Mesothelial cell of epicardium (in vitro differentiated cells): ENCODE results near the gene CDKAL1. TPM values are rescaled to one million over a fixed set of nuclear protein-coding genes. Genes with fewer than 3 reads are reported as not detected.
"Not testable (repeated sequence)": the region's sequence is repeated elsewhere in the genome, so short reads cannot be mapped to it uniquely, and the experiment has no call there.

Experiments
- DNase-seq, 2 experiments: peaks; one replicate each; pipeline ENCODE4 v3.0.0; 2021; ENCODE audit warnings: low spot score in 2 of 2; ENCODE audit not compliant: unreplicated experiment in 2 of 2
- H3K27ac Mint-ChIP-seq: 2 replicates; pipeline ENCODE4 v1.8.0; 2021; ENCODE audit warnings: mixed read lengths
- H3K27me3 Mint-ChIP-seq: 2 replicates; pipeline ENCODE4 v1.8.0; 2021; ENCODE audit warnings: low read depth, mixed read lengths
- H3K36me3 Mint-ChIP-seq: 2 replicates; pipeline ENCODE4 v1.8.0; 2021; ENCODE audit warnings: mixed read lengths
- H3K4me1 Mint-ChIP-seq: 2 replicates; pipeline ENCODE4 v1.8.0; 2021; ENCODE audit warnings: mixed read lengths
- H3K4me3 Mint-ChIP-seq: 2 replicates; pipeline ENCODE4 v1.8.0; 2021; ENCODE audit warnings: mild to moderate bottlenecking, moderate library complexity, mixed read lengths
- H3K9me3 Mint-ChIP-seq: 2 replicates; pipeline ENCODE4 v1.8.0; 2021; ENCODE audit warnings: mixed read lengths
- CTCF ChIP-seq: fragments of 200-600 bp; sonication (generic); IDR thresholded peaks from one replicate; pipeline ENCODE4 v1.5.0; 2021; ENCODE audit warnings: antibody characterized with exemption; ENCODE audit not compliant: unreplicated experiment
- total RNA-seq: library from RNA; stranded (reverse); gene quantifications from 3 replicates; pipeline ENCODE4 v1.2.1, GENCODE V29; 2021

The CDKAL1 gene
- total RNA-seq, 1 donor from 2014 or later = 22.6 TPM

GRCh38 chr6:21048047-21048446 is 513.8 kb downstream of the CDKAL1 start:
- Mint-ChIP-seq H3K4me1 (peaks cover 33% of the 10 kb centered on the region), H3K27ac (no peak overlapping the region), H3K4me3 (no peak overlapping the region), H3K27me3 (no peaks in the 10 kb centered on the region), H3K36me3 (peaks cover 2% of the 10 kb centered on the region), H3K9me3 (no peaks in the 10 kb centered on the region)
- DNase-seq = no peak
- TF ChIP-seq CTCF = no peak

GRCh38 chr6:21049148-21049547 is 514.9 kb downstream of the CDKAL1 start:
- no peak for TF ChIP-seq CTCF
- peaks cover 2% of the 10 kb centered on the region for H3K36me3 Mint-ChIP-seq
- H3K27me3 Mint-ChIP-seq = no peaks in the 10 kb centered on the region
- H3K27ac Mint-ChIP-seq = no peak overlapping the region
- DNase-seq = no peak
- peaks cover 22% of the 10 kb centered on the region for H3K4me1 Mint-ChIP-seq
- H3K9me3 Mint-ChIP-seq = no peaks in the 10 kb centered on the region
- H3K4me3 Mint-ChIP-seq = no peak overlapping the region

GRCh38 chr6:21049572-21049971 is 515.3 kb downstream of the CDKAL1 start:
- H3K4me1 Mint-ChIP-seq = peaks cover 20% of the 10 kb centered on the region
- H3K4me3 Mint-ChIP-seq = no peak overlapping the region
- H3K27ac Mint-ChIP-seq = no peak overlapping the region
- no peaks in the 10 kb centered on the region for H3K9me3 Mint-ChIP-seq
- TF ChIP-seq CTCF = no peak
- no peaks in the 10 kb centered on the region for H3K27me3 Mint-ChIP-seq
- H3K36me3 Mint-ChIP-seq = peaks cover 2% of the 10 kb centered on the region
- DNase-seq = no peak

- peaks cover 6% of the 10 kb centered on the region for H3K9me3 Mint-ChIP-seq
- H3K4me1 Mint-ChIP-seq = peaks cover 12% of the 10 kb centered on the region
- DNase-seq = no peak
- no peak overlapping the region for H3K27ac Mint-ChIP-seq
- no peak for TF ChIP-seq CTCF
- no peak overlapping the region for H3K4me3 Mint-ChIP-seq
- H3K36me3 Mint-ChIP-seq = peaks cover 5% of the 10 kb centered on the region
- no peaks in the 10 kb centered on the region for H3K27me3 Mint-ChIP-seq
Measured at GRCh38 chr6:21050935-21051334, 516.7 kb downstream of the CDKAL1 start.

GRCh38 chr6:21051777-21052176 is 517.5 kb downstream of the CDKAL1 start:
- no peak overlapping the region for H3K4me3 Mint-ChIP-seq
- H3K36me3 Mint-ChIP-seq = peaks cover 10% of the 10 kb centered on the region
- no peak overlapping the region for H3K27ac Mint-ChIP-seq
- peaks cover 14% of the 10 kb centered on the region for H3K9me3 Mint-ChIP-seq
- no peak for TF ChIP-seq CTCF
- no peak for DNase-seq
- H3K27me3 Mint-ChIP-seq = no peaks in the 10 kb centered on the region
- H3K4me1 Mint-ChIP-seq = peaks cover 7% of the 10 kb centered on the region

- H3K36me3 Mint-ChIP-seq = peaks cover 22% of the 10 kb centered on the region
- DNase-seq = no peak
- no peak overlapping the region for H3K4me3 Mint-ChIP-seq
- TF ChIP-seq CTCF = no peak
- no peak overlapping the region for H3K27ac Mint-ChIP-seq
- H3K4me1 Mint-ChIP-seq = peaks cover 7% of the 10 kb centered on the region
- H3K27me3 Mint-ChIP-seq = no peaks in the 10 kb centered on the region
- peaks cover 31% of the 10 kb centered on the region for H3K9me3 Mint-ChIP-seq
Measured at GRCh38 chr6:21053612-21054011, 519.4 kb downstream of the CDKAL1 start.

- DNase-seq, H3K27ac Mint-ChIP-seq, H3K4me3 Mint-ChIP-seq, H3K4me1 Mint-ChIP-seq, H3K27me3 Mint-ChIP-seq: not testable (repeated sequence)
- Mint-ChIP-seq H3K36me3 (peaks cover 33% of the 10 kb centered on the region), H3K9me3 (peaks cover 38% of the 10 kb centered on the region)
Measured at GRCh38 chr6:21055480-21055879, 521.2 kb downstream of the CDKAL1 start.
